GM23338 (cell line): ENCODE data around the gene CCDC30.

Source experiments
- CTCF ChIP-seq, 2 experiments: fragments of 200-600 bp in 1 of 2; sonication (generic) in 1 of 2; conservative IDR thresholded peaks; 2 replicates each; pipeline versions ENCODE4 v1.5.1 to v1.6.1; 2016 to 2017; ENCODE audit warnings: antibody characterized with exemption in 2 of 2, low read depth in 2 of 2, mild to moderate bottlenecking in 2 of 2, moderate library complexity in 1 of 2
- EZH2phosphoT487 ChIP-seq: fragments of 200-600 bp; sonication (generic); IDR thresholded peaks from one replicate; pipeline ENCODE4 v1.8.1; 2018; ENCODE audit warnings: antibody characterized with exemption; ENCODE audit not compliant: unreplicated experiment

- no peak for TF ChIP-seq CTCF (conservative IDR thresholded peaks at IDR 0.05; ENCODE audit: low read depth in 2 of 2)
- no peak for TF ChIP-seq EZH2phosphoT487
Observed at GRCh38 chr1:42703888-42704464, 240.9 kb downstream of the CCDC30 start.
